Stimulated activated CD4-positive, alpha-beta T cell treated with anti-CD3 and anti-CD28 coated beads, Interleukin-1b, Interleukin-23, amount 100 ng/mL, for 4 hours (primary cell): Measurements from ENCODE around the gene ATG16L1.
"Not testable (repeated sequence)": the region's sequence is repeated elsewhere in the genome, so short reads cannot be mapped to it uniquely, and the experiment has no call there.

ENCODE experiments used
- DNase-seq, 2 donors: peaks; one replicate each; pipeline ENCODE4 v3.0.0-alpha.2; 2020; ENCODE audit warnings: low read depth in 2 of 2

The ATG16L1 gene

GRCh38 chr2:233331536-233331935, 80.1 kb downstream of the ATG16L1 start:
- peak; percentile 31 to 63 for DNase-seq

- no peak for DNase-seq
Observed at GRCh38 chr2:233332125-233332524, 80.7 kb downstream of the ATG16L1 start.

- no peak for DNase-seq
Observed at GRCh38 chr2:233334915-233335314, 83.4 kb downstream of the ATG16L1 start.

DNA sequence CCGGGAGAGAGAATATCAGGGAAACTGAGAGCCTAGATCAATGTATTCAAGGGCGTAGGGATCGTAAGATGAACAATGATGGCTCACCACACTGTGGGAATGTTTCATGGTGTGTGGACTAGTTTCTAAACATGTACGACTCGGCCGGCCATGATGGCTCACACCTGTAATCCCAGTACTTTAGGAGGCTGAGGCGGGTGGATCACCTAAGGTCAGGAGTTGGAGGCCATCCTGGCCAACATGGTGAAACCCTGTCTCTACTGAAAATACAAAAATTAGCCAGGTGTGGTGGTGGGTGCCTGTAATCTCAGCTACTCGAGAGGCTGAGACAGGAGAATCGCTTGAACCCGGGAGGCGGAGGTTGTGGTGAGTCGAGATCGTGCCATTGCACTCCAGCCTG, 84.6 kb downstream of the ATG16L1 start:
- not testable (repeated sequence) for DNase-seq

GRCh38 chr2:233336541-233336940, 85.1 kb downstream of the ATG16L1 start:
- no peak for DNase-seq

DNA sequence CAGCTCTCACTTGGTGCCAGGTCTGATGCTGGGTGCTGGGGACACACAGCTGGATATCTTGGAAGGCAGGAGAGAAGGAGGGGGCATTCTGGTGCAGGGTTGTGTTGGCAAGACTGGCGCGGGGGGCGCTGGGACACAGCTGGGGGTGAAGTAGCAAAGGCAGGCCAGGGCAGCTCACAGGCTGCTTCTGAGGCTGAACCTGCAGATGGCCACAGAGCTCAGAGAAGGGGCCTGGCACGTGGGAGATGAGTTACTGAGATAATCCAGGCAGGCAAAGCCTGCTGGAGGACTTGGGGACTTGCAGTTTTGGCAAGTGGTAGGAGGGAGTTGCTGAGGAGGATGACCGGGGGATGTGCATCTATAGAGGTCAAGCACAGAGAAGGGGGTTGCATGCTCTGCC, 86.6 kb downstream of the ATG16L1 start:
- DNase-seq = no peak

DNA sequence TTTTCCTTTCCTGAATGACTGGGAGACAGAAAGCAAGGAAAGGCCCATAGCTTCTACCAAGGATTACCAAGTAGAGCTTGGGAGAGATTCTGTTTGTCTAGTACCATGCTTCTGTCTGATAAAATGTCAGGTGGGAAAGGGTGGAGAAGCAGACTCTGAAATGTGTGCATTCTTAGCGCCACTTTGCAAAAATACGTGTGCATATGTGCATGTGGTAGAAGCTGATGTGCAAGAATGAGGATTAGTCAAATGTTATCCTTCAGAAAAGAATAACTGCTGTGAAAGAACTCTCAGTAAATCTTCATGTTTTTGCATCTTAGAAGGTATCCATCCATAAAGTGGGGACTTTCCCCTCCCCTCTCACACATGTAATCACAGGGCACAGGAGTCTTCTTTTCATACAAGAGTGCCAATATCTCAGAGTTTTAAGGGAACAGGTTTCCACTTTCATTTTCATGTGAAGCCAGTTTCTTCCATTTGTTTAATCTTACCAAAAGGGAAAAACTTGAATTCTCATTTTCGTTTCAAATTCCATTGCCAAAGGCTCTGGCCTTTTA, 87.4 kb downstream of the ATG16L1 start:
- DNase-seq = no peak

DNA sequence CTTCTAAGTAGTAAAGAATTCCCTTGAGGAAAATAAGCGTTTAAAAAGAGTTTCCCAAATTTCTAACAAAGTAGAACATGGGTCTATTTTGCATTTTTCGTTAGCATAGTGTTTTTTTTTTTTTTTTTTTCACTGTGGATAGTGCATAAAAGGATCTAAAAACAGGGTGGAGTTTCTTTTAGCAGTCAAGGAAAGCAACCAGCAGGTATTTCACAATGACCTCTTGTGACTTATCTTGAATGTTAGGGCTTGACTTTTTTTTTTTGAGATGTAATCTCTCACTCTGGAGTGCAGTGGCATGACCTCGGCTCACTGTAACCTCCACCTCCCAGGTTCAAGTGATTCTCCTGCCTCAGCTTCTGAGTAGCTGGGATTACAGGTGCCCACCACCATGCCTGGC, 88.0 kb downstream of the ATG16L1 start:
- DNase-seq = no peak

DNA sequence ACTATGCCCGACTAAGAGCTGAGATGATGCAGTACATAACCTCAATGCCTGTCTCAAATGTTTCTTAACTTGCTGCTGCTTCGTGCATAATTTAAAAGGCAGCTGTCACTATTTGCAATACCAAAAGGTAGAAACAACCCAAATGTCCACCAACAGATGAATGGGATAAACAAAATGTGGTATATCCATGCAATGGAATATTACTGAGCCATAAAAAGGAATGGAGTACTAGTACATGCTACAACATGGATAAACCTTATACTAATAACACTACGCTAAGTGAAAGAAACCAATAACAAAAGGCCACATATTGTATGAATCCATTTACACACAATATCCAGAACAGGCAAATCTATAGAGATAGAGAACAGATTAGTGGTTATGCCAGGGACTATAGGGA, 89.8 kb downstream of the ATG16L1 start:
- no peak for DNase-seq

DNA sequence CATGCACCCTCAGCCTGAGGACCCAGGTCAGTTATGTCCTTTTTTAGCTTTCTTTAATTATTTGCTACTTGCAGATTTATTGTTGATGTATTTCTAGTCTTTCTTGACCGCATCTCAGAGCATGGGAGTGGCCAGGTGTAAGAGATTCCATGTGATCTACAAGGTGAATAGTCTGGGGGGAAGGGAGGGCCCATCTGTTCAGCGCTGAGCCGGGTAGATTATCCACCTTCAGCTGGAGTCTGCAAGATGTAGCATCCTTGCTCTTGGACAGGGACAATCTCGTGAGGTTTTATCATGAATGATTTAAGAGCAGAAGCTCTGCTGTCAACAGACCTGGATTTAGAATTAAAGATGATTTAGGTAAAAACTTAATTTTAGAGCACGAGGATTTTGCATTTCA, 90.8 kb downstream of the ATG16L1 start:
- no peak for DNase-seq

GRCh38 chr2:233343171-233343705, 91.8 kb downstream of the ATG16L1 start:
- DNase-seq = no peak
